Liver (tissue), 9 donors: ENCODE results near the gene BTRC. TPM values are rescaled to one million over a fixed set of nuclear protein-coding genes. Genes with fewer than 3 reads are reported as not detected.
"Not testable (repeated sequence)": the region's sequence is repeated elsewhere in the genome, so short reads cannot be mapped to it uniquely, and the experiment has no call there.

ENCODE experiments used
- DNase-seq: peaks from one replicate; pipeline ENCODE4 v3.0.0-alpha.2; 2017; ENCODE audit warnings: low spot score
- H3K27ac ChIP-seq, 2 donors: one replicate each; pipeline ENCODE4 v1.7.0; 2013; ENCODE audit warnings: inconsistent platforms in 2 of 2, low read length in 2 of 2, control low read depth in 1 of 2, low read depth in 1 of 2, mild to moderate bottlenecking in 1 of 2
- H3K27me3 ChIP-seq, 4 donors: one replicate each; pipeline versions ENCODE4 v1.6.1 to v1.7.0; 2013; ENCODE audit warnings: low read length in 3 of 4, inconsistent platforms in 1 of 4, mild to moderate bottlenecking in 1 of 4, moderate library complexity in 1 of 4; ENCODE audit not compliant: control insufficient read depth in 4 of 4, insufficient read depth in 4 of 4
- H3K36me3 ChIP-seq, 4 donors: one replicate each; pipeline versions ENCODE4 v1.6.1 to v1.7.0; 2013; ENCODE audit warnings: low read length in 3 of 4, mild to moderate bottlenecking in 3 of 4, low read depth in 1 of 4, moderate library complexity in 1 of 4; ENCODE audit not compliant: control insufficient read depth in 4 of 4, insufficient read depth in 3 of 4
- H3K4me1 ChIP-seq, 4 donors: one replicate each; pipeline versions ENCODE4 v1.6.1 to v1.7.0; 2013; ENCODE audit warnings: low read length in 3 of 4, mild to moderate bottlenecking in 3 of 4, moderate library complexity in 1 of 4; ENCODE audit not compliant: control insufficient read depth in 4 of 4, insufficient read depth in 4 of 4
- H3K4me3 ChIP-seq, 3 donors: one replicate each; pipeline versions ENCODE4 v1.6.1 to v1.7.0; 2013; ENCODE audit warnings: low read length in 3 of 3, control low read depth in 1 of 3, low read depth in 1 of 3, mild to moderate bottlenecking in 1 of 3
- H3K9ac ChIP-seq, 2 donors: one replicate each; pipeline ENCODE4 v1.7.0; 2013; ENCODE audit warnings: low read length in 2 of 2, mild to moderate bottlenecking in 2 of 2, moderate library complexity in 2 of 2, control low read depth in 1 of 2, low read depth in 1 of 2
- H3K9me3 ChIP-seq, 4 donors: one replicate each; pipeline versions ENCODE4 v1.6.1 to v1.7.0; 2013; ENCODE audit warnings: low read length in 3 of 4; ENCODE audit not compliant: control insufficient read depth in 4 of 4
- CTCF ChIP-seq: fragments of 150-350 bp; IDR thresholded peaks from 2 replicates; pipeline ENCODE4 v1.5.1; 2017; ENCODE audit warnings: improper control_type of control experiment, low read depth, low read length; ENCODE audit not compliant: missing input control
- EGR1 ChIP-seq, 2 donors: IDR thresholded peaks; 2 replicates each; pipeline ENCODE4 v1.6.1; 2016 to 2018; ENCODE audit warnings: antibody characterized with exemption in 2 of 2, low read depth in 2 of 2
- HNF4A ChIP-seq, 2 donors: conservative IDR thresholded peaks; 2 replicates each; pipeline ENCODE4 v1.6.1; 2016; ENCODE audit warnings: antibody characterized with exemption in 2 of 2, mild to moderate bottlenecking in 2 of 2
- HNF4G ChIP-seq: IDR thresholded peaks from 2 replicates; pipeline ENCODE4 v1.6.1; 2016; ENCODE audit warnings: antibody characterized with exemption
- JUND ChIP-seq, 2 donors: IDR thresholded peaks; 2 replicates each; pipeline ENCODE4 v1.6.1; 2016; ENCODE audit warnings: antibody characterized with exemption in 2 of 2
- MAX ChIP-seq: IDR thresholded peaks from 2 replicates; pipeline ENCODE4 v1.6.1; 2016; ENCODE audit warnings: antibody characterized with exemption
- NR2F2 ChIP-seq: IDR thresholded peaks from 2 replicates; pipeline ENCODE4 v1.6.1; 2016; ENCODE audit warnings: antibody characterized with exemption
- REST ChIP-seq: IDR thresholded peaks from 2 replicates; pipeline ENCODE4 v1.6.1; 2016; ENCODE audit warnings: antibody characterized with exemption, mild to moderate bottlenecking
- RXRA ChIP-seq, 2 donors: IDR thresholded peaks; 2 replicates each; pipeline ENCODE4 v1.6.1; 2017 to 2018; ENCODE audit warnings: antibody characterized with exemption in 2 of 2, mild to moderate bottlenecking in 1 of 2
- SP1 ChIP-seq: IDR thresholded peaks from 2 replicates; pipeline ENCODE4 v1.6.1; 2018; ENCODE audit warnings: antibody characterized with exemption, mild to moderate bottlenecking
- TAF1 ChIP-seq: conservative IDR thresholded peaks from 2 replicates; pipeline ENCODE4 v1.6.1; 2016; ENCODE audit warnings: antibody characterized with exemption, mild to moderate bottlenecking
- WGBS: extraction: QIAGEN DNeasy Blood & Tissue Kit; methylation state at CpG from one replicate; pipeline ENCODE4 v1.1.7; 2013; 5-methylcytosine and 5-hydroxymethylcytosine counted together
- polyA plus RNA-seq, 2 donors: library from polyadenylated mRNA; stranded (reverse) in 1 of 2; unstranded in 1 of 2; fragments of 200-250 nt in 1 of 2; fragments of >200 nt in 1 of 2; fragmentation: Nextera tagmentation in 1 of 2; extraction: Ambion mirVana in 1 of 2; gene quantifications; one replicate each; pipeline versions ENCODE4 v1.2.1 to v1.2.3, GENCODE V29; 2013 to 2015
- total RNA-seq, 2 donors: library from RNA; depleted of rRNA; stranded (reverse); fragments of >200 nt; gene quantifications; one replicate each; pipeline ENCODE4 v1.2.3, GENCODE V29; 2014
- donor health status: healthy.
- donor health status: healthy.
- donor health status: healthy.
- donor health status: healthy.
- donor health status: healthy.

The BTRC gene
- total and polyA plus RNA-seq, 4 donors = 2.7 to 28.2 (median 5.9) TPM

GRCh38 chr10:101414034-101414433, 60.1 kb downstream of the BTRC start:
- H3K4me1 ChIP-seq = no peaks in the 10 kb centered on the region
- peaks cover 0 to 1% (median 0%) of the 10 kb centered on the region in 4 donors for H3K36me3 ChIP-seq
- TF ChIP-seq EGR1 (IDR thresholded peaks at IDR 0.05; ENCODE audit: low read depth in 2 of 2) = no peak
- TF ChIP-seq TAF1 = no peak
- no peak for TF ChIP-seq MAX
- no peak for TF ChIP-seq SP1
- TF ChIP-seq RXRA (IDR thresholded peaks at IDR 0.05) = no peak
- no peak for TF ChIP-seq REST
- no peak for TF ChIP-seq HNF4A (conservative IDR thresholded peaks at IDR 0.05)
- TF ChIP-seq JUND (IDR thresholded peaks at IDR 0.05) = no peak
- no peak for TF ChIP-seq CTCF
- no peak overlapping the region for H3K4me3 ChIP-seq
- no peaks in the 10 kb centered on the region for H3K27me3 ChIP-seq
- 93% methylated on average over 2 of the region's 2 CpGs for WGBS
- no peak for DNase-seq
- no peaks in the 10 kb centered on the region for H3K9me3 ChIP-seq
- no peak overlapping the region for H3K27ac ChIP-seq
- no peak overlapping the region for H3K9ac ChIP-seq

GRCh38 chr10:101415884-101416283, 61.9 kb downstream of the BTRC start:
- WGBS = 98% methylated on average over 3 of the region's 3 CpGs
- Histone ChIP-seq H3K27ac (no peak overlapping the region), H3K4me1 (no peaks in the 10 kb centered on the region), H3K9ac (no peak overlapping the region), H3K9me3 (no peaks in the 10 kb centered on the region), H3K27me3 (no peaks in the 10 kb centered on the region), H3K4me3 (no peak overlapping the region), H3K36me3 (no peaks in the 10 kb centered on the region)
- no peak for DNase-seq
- no peak for TF ChIP-seq HNF4G
- no peak for TF ChIP-seq TAF1
- no peak for TF ChIP-seq NR2F2
- no peak for TF ChIP-seq HNF4A (conservative IDR thresholded peaks at IDR 0.05)
- no peak for TF ChIP-seq SP1

- H3K27ac ChIP-seq, H3K9ac ChIP-seq, DNase-seq, H3K9me3 ChIP-seq, H3K4me3 ChIP-seq, H3K27me3 ChIP-seq, H3K4me1 ChIP-seq, H3K36me3 ChIP-seq: not testable (repeated sequence)
- WGBS = 94% methylated on average over 1 of the region's 1 CpG
Measured at GRCh38 chr10:101421967-101422366, 68.0 kb downstream of the BTRC start.
